Measurements from ENCODE around the gene PRKCE.
"Not testable (repeated sequence)": the region's sequence is repeated elsewhere in the genome, so short reads cannot be mapped to it uniquely, and the experiment has no call there.

The PRKCE gene

GRCh38 chr2:46208766-46209165, 557.3 kb downstream of the PRKCE start:
- no peak for FAIRE-seq
- TF ChIP-seq CTCF (IDR thresholded peaks at IDR 0.05; ENCODE audit: insufficient read depth, missing control alignments), result no peak
- DNase-seq (ENCODE audit: insufficient read length, low spot score), result no peak

GRCh38 chr2:46210063-46210462, 558.6 kb downstream of the PRKCE start:
- no peak for TF ChIP-seq CTCF (IDR thresholded peaks at IDR 0.05; ENCODE audit: insufficient read depth, missing control alignments)
- DNase-seq (ENCODE audit: insufficient read length, low spot score) (no peak), FAIRE-seq (no peak)

- DNase-seq (ENCODE audit: insufficient read length, low spot score), result no peak
- TF ChIP-seq CTCF (IDR thresholded peaks at IDR 0.05; ENCODE audit: insufficient read depth, missing control alignments), result no peak
- no peak for FAIRE-seq
These were observed 560.0 kb downstream of the PRKCE start for GRCh38 chr2:46211461-46211860.

GRCh38 chr2:46213906-46214305, 562.4 kb downstream of the PRKCE start:
- FAIRE-seq, result no peak
- no peak for TF ChIP-seq CTCF (IDR thresholded peaks at IDR 0.05; ENCODE audit: insufficient read depth, missing control alignments)
- no peak for DNase-seq (ENCODE audit: insufficient read length, low spot score)

- no peak for TF ChIP-seq CTCF (IDR thresholded peaks at IDR 0.05; ENCODE audit: insufficient read depth, missing control alignments)
- FAIRE-seq, result no peak
- DNase-seq (ENCODE audit: insufficient read length, low spot score), result no peak
These were observed 564.7 kb downstream of the PRKCE start for GRCh38 chr2:46216213-46216612.

- not testable (repeated sequence) for FAIRE-seq; DNase-seq (ENCODE audit: insufficient read length, low spot score)
These were observed 572.0 kb downstream of the PRKCE start for GRCh38 chr2:46223514-46223913.

GRCh38 chr2:46225150-46225625, 573.7 kb downstream of the PRKCE start:
- no peak for FAIRE-seq
- DNase-seq (ENCODE audit: insufficient read length, low spot score), result no peak

More at GRCh38 chr2:46225150-46225625, 573.7 kb downstream of the PRKCE start:
- no peak for TF ChIP-seq CTCF (IDR thresholded peaks at IDR 0.05; ENCODE audit: insufficient read depth, missing control alignments)

Data from D721Med (cell line).